HG03354 (cell line): ENCODE data around the gene AQP12A.
"Not testable (repeated sequence)": the region's sequence is repeated elsewhere in the genome, so short reads cannot be mapped to it uniquely, and the experiment has no call there.

Experiments
- ATAC-seq: cut with Tn5 transposase; IDR thresholded peaks from one replicate; pipeline ENCODE4 v1.9.1; 2021; ENCODE audit warnings: mild to moderate bottlenecking; ENCODE audit not compliant: unreplicated experiment, poor library complexity, severe bottlenecking

Gene AQP12A

GRCh38 chr2:240685771-240686371, 5.8 kb upstream of the AQP12A start:
- ATAC-seq: no peak

GRCh38 chr2:240686460-240686859, 5.2 kb upstream of the AQP12A start:
- no peak for ATAC-seq

GRCh38 chr2:240687045-240687740, 4.5 kb upstream of the AQP12A start:
- ATAC-seq: no peak

DNA sequence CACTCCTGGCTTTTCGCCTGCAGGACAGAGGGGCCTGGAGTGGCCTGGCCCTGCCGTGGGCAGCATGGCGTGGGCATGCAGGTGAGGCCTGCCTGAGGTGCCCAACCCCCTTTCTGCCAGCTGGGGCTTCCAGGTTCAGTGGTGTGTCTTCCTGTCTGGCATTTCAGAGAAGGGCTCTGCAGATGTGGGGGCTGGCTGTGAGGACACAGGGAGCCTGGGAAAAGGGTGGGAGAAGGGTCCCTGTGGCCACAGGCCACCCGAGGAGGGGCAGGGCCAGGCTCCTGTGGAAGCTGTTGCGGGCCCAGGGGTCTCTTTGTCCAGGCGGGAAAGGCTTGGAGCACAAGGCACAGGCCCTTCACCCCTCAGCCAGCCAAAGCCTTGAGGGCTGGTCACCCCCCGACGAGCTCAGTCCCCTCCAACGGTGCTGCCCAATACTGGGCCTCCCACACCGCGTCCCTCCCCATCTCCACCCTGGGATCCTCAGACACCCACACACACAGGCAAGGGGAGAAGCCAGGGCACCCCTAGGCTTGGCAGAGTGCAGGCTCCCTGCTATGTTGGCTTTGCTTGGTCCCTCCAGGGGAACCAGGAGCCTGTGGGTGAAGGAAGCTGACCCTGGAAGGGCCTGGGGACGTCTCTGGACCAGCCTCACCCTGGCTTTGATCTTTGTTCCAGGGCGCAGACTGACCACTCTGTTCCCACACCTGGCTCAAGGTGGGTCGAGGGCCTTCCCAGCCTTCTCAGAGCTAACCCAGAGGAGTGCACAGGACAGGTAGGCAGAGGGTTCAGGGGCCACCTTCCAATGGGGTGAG, 3.7 kb upstream of the AQP12A start:
- ATAC-seq: no peak

DNA sequence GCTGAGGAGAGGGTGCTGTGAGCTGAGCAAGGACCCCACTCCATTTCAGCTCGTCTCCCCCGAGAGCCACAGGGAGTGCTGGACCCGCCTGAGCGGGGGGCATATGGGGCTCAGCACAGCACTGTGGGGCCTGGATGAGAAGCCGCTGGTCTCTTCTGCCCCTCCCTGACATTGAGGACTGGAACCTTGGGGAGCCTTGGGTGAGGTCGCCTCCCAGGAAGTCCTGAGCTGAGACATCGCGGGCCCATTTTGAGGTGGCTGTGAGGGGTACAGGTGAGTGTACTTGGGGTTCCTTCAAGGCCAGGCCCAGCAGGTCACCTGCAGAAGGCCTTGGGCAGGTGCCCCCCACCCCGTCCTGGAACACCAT, 3.1 kb upstream of the AQP12A start:
- ATAC-seq: no peak

DNA sequence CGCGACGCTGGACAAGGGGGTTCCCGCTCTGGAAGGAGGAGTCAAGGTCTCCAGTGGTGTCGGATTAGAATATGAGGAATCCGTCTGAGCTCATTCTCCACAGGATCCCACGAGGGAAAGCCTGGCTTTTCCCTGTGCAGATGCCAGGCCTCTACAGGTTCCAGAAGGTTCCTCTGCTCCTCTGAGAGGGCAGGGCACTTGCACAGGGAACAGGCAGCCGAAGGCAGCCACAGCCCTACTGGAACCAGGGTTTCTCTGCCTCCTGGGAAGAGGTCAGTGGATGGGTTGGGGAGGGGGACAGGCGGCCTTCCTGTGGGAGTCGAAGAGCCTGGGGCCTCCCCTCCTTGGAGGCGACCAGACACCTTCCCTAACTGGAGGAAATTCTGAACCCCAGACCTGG, 1.7 kb upstream of the AQP12A start:
- no peak for ATAC-seq

- ATAC-seq: not testable (repeated sequence)
Observed at GRCh38 chr2:240690421-240691074, 1.1 kb upstream of the AQP12A start.

DNA sequence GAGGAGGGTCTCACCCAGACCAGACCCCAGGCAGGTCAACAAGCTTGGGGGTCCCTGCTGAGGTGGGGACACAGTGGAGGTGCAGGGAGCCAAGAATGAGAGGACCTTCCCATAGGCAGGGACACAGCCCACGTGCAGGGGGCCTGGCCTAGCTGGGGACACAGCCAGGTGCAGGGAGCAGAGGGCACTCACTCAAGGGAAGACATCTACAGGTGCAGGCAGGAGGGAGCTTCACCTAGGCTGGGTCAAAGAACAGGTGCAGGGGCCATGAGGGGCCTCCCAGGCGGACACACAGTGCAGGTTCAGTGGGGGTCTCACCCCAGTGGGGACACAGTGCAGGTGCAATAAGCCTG, 615 bp upstream of the AQP12A start:
- ATAC-seq: not testable (repeated sequence)

DNA sequence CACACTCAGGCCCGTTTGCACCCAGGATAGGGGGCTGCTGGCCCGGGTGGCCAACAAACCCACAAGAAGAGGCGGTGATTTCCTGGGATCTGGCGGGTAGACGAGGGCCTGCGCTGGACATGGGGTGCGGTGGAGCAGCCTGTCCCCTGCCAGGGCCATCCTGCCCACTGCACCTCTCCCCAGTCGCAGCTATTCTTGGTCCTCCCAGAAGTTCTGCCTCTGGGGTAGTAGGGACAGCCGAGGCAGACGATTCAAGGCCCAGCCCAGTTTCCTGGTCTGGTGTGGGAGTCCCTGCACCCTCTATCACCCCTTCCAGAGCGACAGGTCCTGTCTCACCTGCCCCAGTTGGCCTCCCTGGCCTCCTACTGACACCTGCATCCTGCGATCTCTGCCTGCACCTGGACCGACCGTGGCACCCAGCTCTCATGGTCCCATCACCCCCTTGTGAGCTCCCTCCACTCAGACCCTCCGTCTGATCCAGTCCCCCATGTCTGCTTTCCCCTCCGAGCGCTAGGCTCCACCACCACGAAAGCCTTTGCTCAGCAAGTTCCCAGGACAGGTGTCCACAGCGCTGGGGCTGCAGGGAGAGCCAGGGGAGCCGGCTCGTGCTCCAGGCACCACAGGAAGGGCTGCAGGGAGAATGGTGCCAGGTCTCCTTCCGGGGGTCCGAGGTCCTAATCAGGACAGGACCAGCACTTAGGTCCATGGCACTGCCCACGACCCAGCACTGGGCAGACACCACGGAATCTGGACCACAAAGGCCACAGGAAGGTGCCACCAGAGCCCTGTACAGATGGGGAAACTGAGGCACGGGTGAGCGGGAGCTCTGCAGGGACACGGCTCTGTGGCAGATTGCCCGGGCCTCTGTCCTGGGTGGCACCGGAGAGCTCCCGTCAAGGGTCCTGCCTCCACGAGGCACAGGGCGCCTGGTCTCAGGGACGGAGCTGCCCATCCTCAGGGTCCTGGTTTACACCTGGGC, 1.2 kb downstream of the AQP12A start:
- not testable (repeated sequence) for ATAC-seq

DNA sequence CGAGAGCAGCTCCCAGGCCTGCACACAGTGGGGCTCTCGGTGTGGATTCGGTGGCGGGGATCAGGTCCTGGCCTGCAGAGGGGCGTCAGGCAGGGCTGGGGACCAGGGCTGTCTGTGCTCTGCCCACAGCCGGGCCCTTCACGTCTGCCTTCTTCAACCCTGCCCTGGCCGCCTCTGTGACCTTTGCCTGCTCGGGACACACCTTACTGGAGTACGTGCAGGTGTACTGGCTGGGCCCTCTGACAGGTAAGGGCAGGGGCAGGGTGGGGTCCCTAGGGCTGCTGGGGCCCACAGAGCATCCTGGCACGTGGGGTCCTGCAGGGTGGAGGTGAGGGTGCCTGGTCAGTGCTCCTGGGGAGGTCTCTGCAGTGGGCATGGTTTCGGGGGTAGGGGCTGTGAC, 2.6 kb downstream of the AQP12A start:
- not testable (repeated sequence) for ATAC-seq

DNA sequence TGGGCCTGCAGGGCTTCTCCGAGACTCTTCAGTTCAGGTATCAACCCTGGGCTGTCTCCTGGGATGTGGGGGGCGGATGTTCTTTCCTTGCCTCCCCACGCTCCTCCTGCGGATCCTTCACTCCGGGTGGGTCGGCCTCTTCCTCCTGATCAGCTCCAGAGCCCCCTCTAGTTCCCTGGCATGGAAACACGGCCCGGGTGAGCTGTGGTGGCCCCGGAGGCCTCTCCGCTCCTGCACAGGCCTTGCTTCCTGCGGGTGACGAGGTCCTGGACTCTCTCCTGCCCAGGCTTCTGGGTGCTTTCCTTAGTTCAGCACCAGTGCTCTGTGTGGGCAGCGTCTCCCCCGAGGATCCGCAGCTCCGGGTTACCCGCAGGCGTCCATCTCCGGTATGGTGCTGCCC, 3.9 kb downstream of the AQP12A start:
- ATAC-seq: not testable (repeated sequence)

DNA sequence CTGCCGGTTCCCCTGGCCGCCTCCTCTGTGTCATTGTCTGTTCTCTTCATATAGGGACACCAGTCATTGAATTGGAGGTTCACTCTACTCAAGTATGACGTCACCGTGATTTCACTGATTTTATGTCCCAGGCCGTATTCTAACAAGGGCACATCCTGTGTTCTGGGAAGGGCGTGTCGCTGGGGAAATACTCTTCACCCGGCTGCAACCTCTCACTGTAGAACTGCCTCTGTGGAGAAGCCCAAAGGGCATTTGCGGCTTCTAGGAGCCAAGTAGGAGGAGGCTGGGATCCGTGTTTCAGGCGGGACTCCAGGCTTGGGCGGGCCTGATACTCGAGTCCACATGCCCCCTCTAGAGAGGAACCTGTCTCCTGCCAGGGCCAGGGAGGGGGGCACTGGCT, 4.8 kb downstream of the AQP12A start:
- ATAC-seq: not testable (repeated sequence)

GRCh38 chr2:240698852-240699561, 7.3 kb downstream of the AQP12A start:
- not testable (repeated sequence) for ATAC-seq

GRCh38 chr2:240699835-240700234, 8.2 kb downstream of the AQP12A start:
- not testable (repeated sequence) for ATAC-seq

GRCh38 chr2:240700616-240701015, 8.9 kb downstream of the AQP12A start:
- not testable (repeated sequence) for ATAC-seq

DNA sequence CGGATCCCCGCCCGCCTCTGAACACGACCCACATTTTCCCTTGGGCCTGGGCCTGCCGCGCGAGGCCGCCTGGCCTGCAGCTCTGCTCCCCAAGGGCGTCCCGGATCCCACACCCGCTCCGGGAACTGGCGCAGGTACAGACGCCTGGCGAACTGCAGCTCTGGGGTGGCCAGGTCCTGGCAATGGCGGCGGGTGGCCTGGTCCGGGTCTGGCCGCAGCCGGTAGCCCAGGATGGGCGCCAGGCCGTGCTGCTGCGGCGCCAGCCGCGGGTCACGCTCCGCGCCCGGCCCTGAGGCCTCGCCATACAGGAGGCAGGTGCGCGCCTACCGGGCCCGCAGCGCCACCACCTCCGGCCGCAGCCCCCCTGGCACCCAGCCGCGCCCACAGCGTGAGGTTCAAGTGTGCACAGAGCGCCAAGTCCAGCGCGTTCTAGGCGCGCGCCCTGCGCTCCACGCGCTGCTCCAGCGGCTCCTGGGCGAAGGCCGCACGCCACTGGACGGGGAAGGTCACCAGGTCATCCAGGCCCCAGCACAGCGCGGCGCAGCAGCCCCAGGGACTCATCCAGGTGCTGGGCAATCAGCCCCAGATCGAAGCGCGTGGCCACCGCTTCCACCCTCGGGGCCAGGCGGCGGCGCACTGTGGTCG, 9.5 kb downstream of the AQP12A start:
- ATAC-seq: no peak

- ATAC-seq: no peak
Observed at GRCh38 chr2:240701736-240702639, 10.3 kb downstream of the AQP12A start.
